HEK293 (cell line): ENCODE measurements around the gene GPBAR1.

ENCODE experiments used
- CTCF ChIA-PET: fragments of 350-600 bp; formaldehyde crosslinking; extraction: SDS; loops from one replicate; lab custom pipeline; 2021; ENCODE audit warnings: antibody characterized with exemption; lab: Yijun Ruan, JAX
- POLR2A ChIA-PET: fragments of 300-600 bp; formaldehyde crosslinking; extraction: SDS; loops from one replicate; lab custom pipeline; 2020; ENCODE audit warnings: antibody characterized with exemption, inconsistent platforms; lab: Yijun Ruan, JAX
- H3K27ac ChIP-seq: fragments of 200-500 bp; sonication (Bioruptor generic); 2 replicates; pipeline ENCODE4 v1.5.1; 2014; ENCODE audit warnings: low read depth, low read length, control low read depth, inconsistent platforms; ENCODE audit errors: extremely low read depth
- H3K36me3 ChIP-seq, 2 experiments: fragments of 200-500 bp in 1 of 2; sonication (Bioruptor generic) in 1 of 2; 1 replicate in 1 of 2; 2 replicates in 1 of 2; pipeline ENCODE4 v1.5.1; 2014 to 2017; ENCODE audit warnings: inconsistent platforms in 2 of 2, low read length in 2 of 2; ENCODE audit not compliant: control insufficient read depth in 2 of 2, insufficient read depth in 1 of 2
- H3K4me1 ChIP-seq: fragments of 200-500 bp; sonication (Bioruptor generic); 2 replicates; pipeline ENCODE4 v1.5.1; 2014; ENCODE audit warnings: mild to moderate bottlenecking, low read length, inconsistent platforms; ENCODE audit not compliant: control insufficient read depth, insufficient read depth
- H3K4me3 ChIP-seq: 2 replicates; pipeline ENCODE4 v1.5.1; 2011; ENCODE audit warnings: low read depth, mild to moderate bottlenecking, control low read depth, low read length, moderate library complexity
- H3K9me3 ChIP-seq: fragments of 200-500 bp; sonication (Bioruptor generic); 2 replicates; pipeline ENCODE4 v1.5.1; 2014; ENCODE audit warnings: low read depth, low read length, inconsistent platforms; ENCODE audit not compliant: control insufficient read depth, insufficient read depth
- EGR2 ChIP-seq: fragments of 450-650 bp; formaldehyde crosslinking; IDR thresholded peaks from 2 replicates; pipeline ENCODE4 v1.5.1; 2016; ENCODE audit warnings: low read depth, missing biosample characterization, missing genetic modification characterization
- GLI4 ChIP-seq: fragments of 450-650 bp; formaldehyde crosslinking; IDR thresholded peaks from 2 replicates; pipeline ENCODE4 v1.5.1; 2016; ENCODE audit warnings: missing biosample characterization, missing genetic modification characterization
- KLF8 ChIP-seq: fragments of 450-650 bp; formaldehyde crosslinking; IDR thresholded peaks from 2 replicates; pipeline ENCODE4 v1.5.1; 2016; ENCODE audit warnings: missing biosample characterization, missing genetic modification characterization
- PBX3 ChIP-seq: sonication (generic); formaldehyde crosslinking; IDR thresholded peaks from 2 replicates; pipeline ENCODE4 v1.8.1; 2022; ENCODE audit warnings: mild to moderate bottlenecking, moderate library complexity, missing genetic modification reagents
- PRDM6 ChIP-seq: fragments of 450-650 bp; formaldehyde crosslinking; IDR thresholded peaks from 2 replicates; pipeline ENCODE4 v1.5.1; 2017; ENCODE audit warnings: missing biosample characterization, missing genetic modification characterization
- ZFP3 ChIP-seq: fragments of 450-650 bp; formaldehyde crosslinking; IDR thresholded peaks from 2 replicates; pipeline ENCODE4 v1.5.1; 2016; ENCODE audit warnings: low read depth, missing biosample characterization, missing genetic modification characterization
- ZNF10 ChIP-seq: fragments of 450-650 bp; formaldehyde crosslinking; IDR thresholded peaks from 2 replicates; pipeline ENCODE4 v1.5.1; 2017; ENCODE audit warnings: missing biosample characterization, missing genetic modification characterization
- ZNF133 ChIP-seq: fragments of 450-650 bp; formaldehyde crosslinking; IDR thresholded peaks from 2 replicates; pipeline ENCODE4 v1.5.1; 2016; ENCODE audit warnings: missing biosample characterization, missing genetic modification characterization
- ZNF140 ChIP-seq: fragments of 450-650 bp; formaldehyde crosslinking; IDR thresholded peaks from 2 replicates; pipeline ENCODE4 v1.5.1; 2016; ENCODE audit warnings: missing biosample characterization, missing genetic modification characterization
- ZNF16 ChIP-seq: fragments of 450-650 bp; formaldehyde crosslinking; IDR thresholded peaks from 2 replicates; pipeline ENCODE4 v1.5.1; 2016; ENCODE audit warnings: low read depth, missing biosample characterization, missing genetic modification characterization
- ZNF292 ChIP-seq: fragments of 450-650 bp; formaldehyde crosslinking; IDR thresholded peaks from 2 replicates; pipeline ENCODE4 v1.5.1; 2016; ENCODE audit warnings: low read depth, missing biosample characterization, missing genetic modification characterization, borderline replicate concordance
- ZNF433 ChIP-seq: fragments of 450-650 bp; formaldehyde crosslinking; IDR thresholded peaks from 2 replicates; pipeline ENCODE4 v1.5.1; 2016; ENCODE audit warnings: missing biosample characterization, missing genetic modification characterization, low read depth
- ZNF624 ChIP-seq: fragments of 450-650 bp; formaldehyde crosslinking; IDR thresholded peaks from 2 replicates; pipeline ENCODE4 v1.5.1; 2017; ENCODE audit warnings: missing biosample characterization, missing genetic modification characterization
- ZNF658 ChIP-seq: fragments of 450-650 bp; formaldehyde crosslinking; IDR thresholded peaks from 2 replicates; pipeline ENCODE4; 2016; ENCODE audit warnings: missing biosample characterization, missing genetic modification characterization
- ZNF791 ChIP-seq: fragments of 450-650 bp; formaldehyde crosslinking; IDR thresholded peaks from 2 replicates; pipeline ENCODE4 v1.5.1; 2016; ENCODE audit warnings: missing biosample characterization, missing genetic modification characterization
- TF ChIP-seq, protein P1 (sequence below): fragments of 450-650 bp; formaldehyde crosslinking; IDR thresholded peaks from 2 replicates; pipeline ENCODE4 v1.5.1; 2016; ENCODE audit warnings: missing biosample characterization, missing genetic modification characterization
- TF ChIP-seq, protein P2 (sequence below): fragments of 450-650 bp; formaldehyde crosslinking; IDR thresholded peaks from 2 replicates; pipeline ENCODE4 v1.5.1; 2016; ENCODE audit warnings: missing biosample characterization, missing genetic modification characterization
- TF ChIP-seq, protein P3 (sequence below): fragments of 450-650 bp; formaldehyde crosslinking; IDR thresholded peaks from 2 replicates; pipeline ENCODE4 v1.5.1; 2016; ENCODE audit warnings: missing biosample characterization, missing genetic modification characterization
- TF ChIP-seq, protein P4 (sequence below): fragments of 450-650 bp; formaldehyde crosslinking; IDR thresholded peaks from 2 replicates; pipeline ENCODE4 v1.5.1; 2016; ENCODE audit warnings: missing biosample characterization, missing genetic modification characterization

Gene GPBAR1

GRCh38 chr2:218214116-218214515 lies 46.7 kb upstream of the GPBAR1 start (continued):
- TF ChIP-seq, protein P1, sequence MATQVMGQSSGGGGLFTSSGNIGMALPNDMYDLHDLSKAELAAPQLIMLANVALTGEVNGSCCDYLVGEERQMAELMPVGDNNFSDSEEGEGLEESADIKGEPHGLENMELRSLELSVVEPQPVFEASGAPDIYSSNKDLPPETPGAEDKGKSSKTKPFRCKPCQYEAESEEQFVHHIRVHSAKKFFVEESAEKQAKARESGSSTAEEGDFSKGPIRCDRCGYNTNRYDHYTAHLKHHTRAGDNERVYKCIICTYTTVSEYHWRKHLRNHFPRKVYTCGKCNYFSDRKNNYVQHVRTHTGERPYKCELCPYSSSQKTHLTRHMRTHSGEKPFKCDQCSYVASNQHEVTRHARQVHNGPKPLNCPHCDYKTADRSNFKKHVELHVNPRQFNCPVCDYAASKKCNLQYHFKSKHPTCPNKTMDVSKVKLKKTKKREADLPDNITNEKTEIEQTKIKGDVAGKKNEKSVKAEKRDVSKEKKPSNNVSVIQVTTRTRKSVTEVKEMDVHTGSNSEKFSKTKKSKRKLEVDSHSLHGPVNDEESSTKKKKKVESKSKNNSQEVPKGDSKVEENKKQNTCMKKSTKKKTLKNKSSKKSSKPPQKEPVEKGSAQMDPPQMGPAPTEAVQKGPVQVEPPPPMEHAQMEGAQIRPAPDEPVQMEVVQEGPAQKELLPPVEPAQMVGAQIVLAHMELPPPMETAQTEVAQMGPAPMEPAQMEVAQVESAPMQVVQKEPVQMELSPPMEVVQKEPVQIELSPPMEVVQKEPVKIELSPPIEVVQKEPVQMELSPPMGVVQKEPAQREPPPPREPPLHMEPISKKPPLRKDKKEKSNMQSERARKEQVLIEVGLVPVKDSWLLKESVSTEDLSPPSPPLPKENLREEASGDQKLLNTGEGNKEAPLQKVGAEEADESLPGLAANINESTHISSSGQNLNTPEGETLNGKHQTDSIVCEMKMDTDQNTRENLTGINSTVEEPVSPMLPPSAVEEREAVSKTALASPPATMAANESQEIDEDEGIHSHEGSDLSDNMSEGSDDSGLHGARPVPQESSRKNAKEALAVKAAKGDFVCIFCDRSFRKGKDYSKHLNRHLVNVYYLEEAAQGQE (tag by site-specific recombination) = no peak
- no peak for TF ChIP-seq ZNF658 (tag by site-specific recombination)
- TF ChIP-seq ZFP3 (tag by site-specific recombination) = no peak
- no peak for TF ChIP-seq ZNF791
- TF ChIP-seq PRDM6 = no peak
- TF ChIP-seq ZNF133 (tag by site-specific recombination) = no peak
- no peak for TF ChIP-seq EGR2 (tag by site-specific recombination)
- no peak for TF ChIP-seq ZNF16 (tag by site-specific recombination)
- no peak for TF ChIP-seq ZNF433 (tag by site-specific recombination)
- no peak for TF ChIP-seq PBX3 (CRISPR knock-in tag)
- TF ChIP-seq, protein P2, sequence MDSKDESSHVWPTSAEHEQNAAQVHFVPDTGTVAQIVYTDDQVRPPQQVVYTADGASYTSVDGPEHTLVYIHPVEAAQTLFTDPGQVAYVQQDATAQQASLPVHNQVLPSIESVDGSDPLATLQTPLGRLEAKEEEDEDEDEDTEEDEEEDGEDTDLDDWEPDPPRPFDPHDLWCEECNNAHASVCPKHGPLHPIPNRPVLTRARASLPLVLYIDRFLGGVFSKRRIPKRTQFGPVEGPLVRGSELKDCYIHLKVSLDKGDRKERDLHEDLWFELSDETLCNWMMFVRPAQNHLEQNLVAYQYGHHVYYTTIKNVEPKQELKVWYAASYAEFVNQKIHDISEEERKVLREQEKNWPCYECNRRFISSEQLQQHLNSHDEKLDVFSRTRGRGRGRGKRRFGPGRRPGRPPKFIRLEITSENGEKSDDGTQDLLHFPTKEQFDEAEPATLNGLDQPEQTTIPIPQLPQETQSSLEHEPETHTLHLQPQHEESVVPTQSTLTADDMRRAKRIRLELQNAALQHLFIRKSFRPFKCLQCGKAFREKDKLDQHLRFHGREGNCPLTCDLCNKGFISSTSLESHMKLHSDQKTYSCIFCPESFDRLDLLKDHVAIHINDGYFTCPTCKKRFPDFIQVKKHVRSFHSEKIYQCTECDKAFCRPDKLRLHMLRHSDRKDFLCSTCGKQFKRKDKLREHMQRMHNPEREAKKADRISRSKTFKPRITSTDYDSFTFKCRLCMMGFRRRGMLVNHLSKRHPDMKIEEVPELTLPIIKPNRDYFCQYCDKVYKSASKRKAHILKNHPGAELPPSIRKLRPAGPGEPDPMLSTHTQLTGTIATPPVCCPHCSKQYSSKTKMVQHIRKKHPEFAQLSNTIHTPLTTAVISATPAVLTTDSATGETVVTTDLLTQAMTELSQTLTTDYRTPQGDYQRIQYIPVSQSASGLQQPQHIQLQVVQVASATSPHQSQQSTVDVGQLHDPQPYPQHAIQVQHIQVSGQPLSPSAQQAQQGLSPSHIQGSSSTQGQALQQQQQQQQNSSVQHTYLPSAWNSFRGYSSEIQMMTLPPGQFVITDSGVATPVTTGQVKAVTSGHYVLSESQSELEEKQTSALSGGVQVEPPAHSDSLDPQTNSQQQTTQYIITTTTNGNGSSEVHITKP (tag by site-specific recombination) = no peak
- TF ChIP-seq ZNF10 = no peak
- TF ChIP-seq GLI4 = no peak

DNA sequence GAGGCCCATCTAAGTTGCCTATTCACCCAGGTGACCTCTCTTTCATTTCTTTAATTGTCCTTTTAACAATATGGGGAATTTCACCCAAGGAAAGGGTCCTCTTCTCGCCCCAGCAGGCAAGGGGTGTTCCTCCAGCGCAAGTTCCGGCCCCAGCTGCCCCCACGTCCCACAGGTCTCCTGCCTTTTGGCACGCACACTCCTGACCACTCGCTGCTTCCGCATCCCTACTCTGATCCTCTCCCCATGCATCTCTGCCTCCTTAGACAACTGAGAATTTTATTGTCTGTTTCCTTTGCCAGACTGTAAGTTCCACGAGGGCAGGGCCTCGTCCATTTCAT lies 44.5 kb upstream of the GPBAR1 start:
- TF ChIP-seq ZNF292 (tag by site-specific recombination) (no peak), ZNF140 (tag by site-specific recombination) (no peak), ZNF624 (no peak), KLF8 (tag by site-specific recombination) (no peak)
- TF ChIP-seq, protein P3, sequence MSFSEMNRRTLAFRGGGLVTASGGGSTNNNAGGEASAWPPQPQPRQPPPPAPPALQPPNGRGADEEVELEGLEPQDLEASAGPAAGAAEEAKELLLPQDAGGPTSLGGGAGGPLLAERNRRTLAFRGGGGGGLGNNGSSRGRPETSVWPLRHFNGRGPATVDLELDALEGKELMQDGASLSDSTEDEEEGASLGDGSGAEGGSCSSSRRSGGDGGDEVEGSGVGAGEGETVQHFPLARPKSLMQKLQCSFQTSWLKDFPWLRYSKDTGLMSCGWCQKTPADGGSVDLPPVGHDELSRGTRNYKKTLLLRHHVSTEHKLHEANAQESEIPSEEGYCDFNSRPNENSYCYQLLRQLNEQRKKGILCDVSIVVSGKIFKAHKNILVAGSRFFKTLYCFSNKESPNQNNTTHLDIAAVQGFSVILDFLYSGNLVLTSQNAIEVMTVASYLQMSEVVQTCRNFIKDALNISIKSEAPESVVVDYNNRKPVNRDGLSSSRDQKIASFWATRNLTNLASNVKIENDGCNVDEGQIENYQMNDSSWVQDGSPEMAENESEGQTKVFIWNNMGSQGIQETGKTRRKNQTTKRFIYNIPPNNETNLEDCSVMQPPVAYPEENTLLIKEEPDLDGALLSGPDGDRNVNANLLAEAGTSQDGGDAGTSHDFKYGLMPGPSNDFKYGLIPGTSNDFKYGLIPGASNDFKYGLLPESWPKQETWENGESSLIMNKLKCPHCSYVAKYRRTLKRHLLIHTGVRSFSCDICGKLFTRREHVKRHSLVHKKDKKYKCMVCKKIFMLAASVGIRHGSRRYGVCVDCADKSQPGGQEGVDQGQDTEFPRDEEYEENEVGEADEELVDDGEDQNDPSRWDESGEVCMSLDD = no peak
- TF ChIP-seq, protein P4, sequence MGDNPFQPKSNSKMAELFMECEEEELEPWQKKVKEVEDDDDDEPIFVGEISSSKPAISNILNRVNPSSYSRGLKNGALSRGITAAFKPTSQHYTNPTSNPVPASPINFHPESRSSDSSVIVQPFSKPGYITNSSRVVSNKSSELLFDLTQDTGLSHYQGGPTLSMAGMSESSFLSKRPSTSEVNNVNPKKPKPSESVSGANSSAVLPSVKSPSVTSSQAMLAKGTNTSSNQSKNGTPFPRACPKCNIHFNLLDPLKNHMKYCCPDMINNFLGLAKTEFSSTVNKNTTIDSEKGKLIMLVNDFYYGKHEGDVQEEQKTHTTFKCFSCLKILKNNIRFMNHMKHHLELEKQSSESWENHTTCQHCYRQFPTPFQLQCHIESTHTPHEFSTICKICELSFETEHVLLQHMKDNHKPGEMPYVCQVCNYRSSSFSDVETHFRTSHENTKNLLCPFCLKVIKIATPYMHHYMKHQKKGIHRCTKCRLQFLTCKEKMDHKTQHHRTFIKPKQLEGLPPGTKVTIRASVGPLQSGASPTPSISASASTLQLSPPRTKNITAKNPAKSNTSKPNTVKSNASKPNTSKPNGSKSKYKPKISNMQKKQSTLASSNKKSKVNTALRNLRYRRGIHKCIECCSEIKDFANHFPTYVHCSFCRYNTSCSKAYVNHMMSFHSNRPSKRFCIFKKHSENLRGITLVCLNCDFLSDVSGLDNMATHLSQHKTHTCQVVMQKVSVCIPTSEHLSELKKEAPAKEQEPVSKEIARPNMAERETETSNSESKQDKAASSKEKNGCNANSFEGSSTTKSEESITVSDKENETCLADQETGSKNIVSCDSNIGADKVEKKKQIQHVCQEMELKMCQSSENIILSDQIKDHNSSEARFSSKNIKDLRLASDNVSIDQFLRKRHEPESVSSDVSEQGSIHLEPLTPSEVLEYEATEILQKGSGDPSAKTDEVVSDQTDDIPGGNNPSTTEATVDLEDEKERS (tag by site-specific recombination) = 0 out of 2 replicates have a peak, but pooled peaks have one; percentile 19
- CTCF ChIA-PET = interaction anchor here (0.6 to 1.8 kb wide), 4 partner anchors 15 to 57 kb away, joined by 3 to 6 read pairs (median 4); no protein-coding TSS in a partner anchor
- POLR2A ChIA-PET = interaction anchor here (0.7 to 1.4 kb wide), 4 partner anchors 10 to 54 kb away, joined by 3 to 9 read pairs (median 6); partner anchors contain the start of genes AAMP and PNKD
- H3K4me3 ChIP-seq = peak overlapping the region; percentile 95
- peaks cover 0 to 13% of the 10 kb centered on the region in 2 experiments; a peak in 1 of 3 replicates for H3K36me3 ChIP-seq
- H3K4me1 ChIP-seq = peaks cover 19% of the 10 kb centered on the region; the same call in 1 of the 2 replicates
- no peaks in the 10 kb centered on the region for H3K9me3 ChIP-seq
- peak overlapping the region; percentile 58 for H3K27ac ChIP-seq
